Kidney (tissue), 14 donors: ENCODE data around the gene THBD. TPM values are rescaled to one million over a fixed set of nuclear protein-coding genes. Genes with fewer than 3 reads are reported as not detected.

Source experiments
- DNase-seq, 5 donors: peaks; one replicate each; pipeline ENCODE4 v3.0.0-alpha.2; 2013 to 2020
- FAIRE-seq: peaks from 2 replicates; lab custom pipeline; 2012; peaks lifted over from hg19 to GRCh38; lab: Jason Lieb, UNC
- H3K27ac ChIP-seq, 2 donors: one replicate each; pipeline ENCODE4 v1.7.0; 2013; ENCODE audit warnings: low read depth in 2 of 2, low read length in 2 of 2, inconsistent platforms in 1 of 2
- H3K27me3 ChIP-seq: one replicate; pipeline ENCODE4 v1.7.1; 2013; ENCODE audit warnings: low read length, inconsistent platforms; ENCODE audit not compliant: control insufficient read depth, insufficient read depth
- H3K36me3 ChIP-seq, 3 donors: one replicate each; pipeline versions ENCODE4 v1.7.0 to v1.7.1; 2013; ENCODE audit warnings: low read length in 3 of 3, control low read depth in 1 of 3, inconsistent platforms in 1 of 3; ENCODE audit not compliant: insufficient read depth in 3 of 3, control insufficient read depth in 2 of 3
- H3K4me1 ChIP-seq, 3 donors: one replicate each; pipeline versions ENCODE4 v1.7.0 to v1.7.1; 2013; ENCODE audit warnings: low read length in 3 of 3, inconsistent platforms in 1 of 3, low read depth in 1 of 3; ENCODE audit not compliant: control insufficient read depth in 2 of 3, insufficient read depth in 2 of 3
- H3K4me3 ChIP-seq, 3 donors: one replicate each; pipeline versions ENCODE4 v1.7.0 to v1.8.1; 2013; ENCODE audit warnings: low read length in 3 of 3, control low read depth in 1 of 3, inconsistent platforms in 1 of 3
- H3K9ac ChIP-seq, 3 donors: one replicate each; pipeline versions ENCODE4 v1.7.0 to v1.7.1; 2013; ENCODE audit warnings: low read length in 3 of 3, control low read depth in 1 of 3, inconsistent platforms in 1 of 3
- H3K9me3 ChIP-seq, 3 donors: one replicate each; pipeline versions ENCODE4 v1.7.0 to v1.7.1; 2013; ENCODE audit warnings: low read length in 3 of 3, control low read depth in 1 of 3, inconsistent platforms in 1 of 3; ENCODE audit not compliant: control insufficient read depth in 2 of 3, insufficient read depth in 1 of 3
- intact Hi-C: fragments of 100-400 bp; cut with DNase I; formaldehyde crosslinking; loops from one replicate; pipeline ENCODE4 v1.11.1; 2022
- polyA plus RNA-seq: library from polyadenylated mRNA; stranded (reverse); fragments of 350-450 nt; fragmentation: Illumina TruSeq; extraction: RNeasy Lipid Tissue Mini Kit (QIAGEN cat#74804); gene quantifications from one replicate; pipeline ENCODE4 v1.2.3, GENCODE V29; 2014; ENCODE audit warnings: low read depth, low replicate concordance; ENCODE audit not compliant: insufficient read depth
- total RNA-seq: library from RNA; stranded (reverse); fragmentation: NEBNext Ultra II Directional; extraction: Animal tissue kit (Norgen Biotek cat#: 25700); gene quantifications from one replicate; pipeline ENCODE4 v1.2.1, GENCODE V29; 2021
- TF ChIP-seq, protein P1 (sequence below): IDR thresholded peaks from 3 replicates; pipeline ENCODE4 v1.5.1; 2012; ENCODE audit warnings: mild to moderate bottlenecking, moderate library complexity, borderline replicate concordance; ENCODE audit not compliant: insufficient read depth; ENCODE audit errors: extremely low read depth
- donor health status: control.
- donor health status: control.
- donor health status: control.
- donor health status: control.
- donor health status: control.
- donor health status: DM: yes; HTN: yes; CAD: no.
- donor health status: Normal renal cell carcinoma (clear cell type).

THBD gene
- total and polyA plus RNA-seq, 2 donors from 2014 or later = 9.7 to 48.1 TPM

GRCh38 chr20:23065266-23066201, 16.1 kb upstream of the THBD start:
- no peaks in the 10 kb centered on the region for H3K9me3 ChIP-seq

DNA sequence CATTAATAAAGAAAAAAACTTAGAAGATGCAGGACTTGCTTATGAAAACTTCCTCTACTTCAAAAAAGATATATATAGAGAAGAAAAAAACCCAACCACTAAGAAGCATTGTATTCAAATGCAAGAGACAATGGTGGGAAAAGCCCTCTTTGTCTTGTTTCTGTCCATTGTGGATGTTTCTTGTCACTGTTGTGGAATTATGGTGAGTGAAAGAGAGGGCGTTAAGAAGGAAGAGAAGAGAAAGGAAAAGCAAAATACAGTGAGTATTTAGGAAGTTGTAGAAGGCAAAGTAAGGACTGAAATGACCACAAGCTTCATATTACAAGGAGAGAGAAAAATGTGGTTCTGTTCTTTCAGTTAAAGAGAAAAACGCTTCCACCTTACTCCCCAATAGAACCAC, 14.1 kb upstream of the THBD start:
- FAIRE-seq (no peak), DNase-seq (no peak)
- no peak overlapping the region for H3K9ac ChIP-seq
- no peak overlapping the region for H3K4me3 ChIP-seq
- no peaks in the 10 kb centered on the region for H3K27me3 ChIP-seq
- H3K36me3 ChIP-seq = no peaks in the 10 kb centered on the region
- H3K27ac ChIP-seq = no peak overlapping the region
- H3K4me1 ChIP-seq = peaks cover 0 to 4% (median 0%) of the 10 kb centered on the region in 3 donors
- intact Hi-C loops = no loop called here
- no peaks in the 10 kb centered on the region for H3K9me3 ChIP-seq
- TF ChIP-seq, protein P1, sequence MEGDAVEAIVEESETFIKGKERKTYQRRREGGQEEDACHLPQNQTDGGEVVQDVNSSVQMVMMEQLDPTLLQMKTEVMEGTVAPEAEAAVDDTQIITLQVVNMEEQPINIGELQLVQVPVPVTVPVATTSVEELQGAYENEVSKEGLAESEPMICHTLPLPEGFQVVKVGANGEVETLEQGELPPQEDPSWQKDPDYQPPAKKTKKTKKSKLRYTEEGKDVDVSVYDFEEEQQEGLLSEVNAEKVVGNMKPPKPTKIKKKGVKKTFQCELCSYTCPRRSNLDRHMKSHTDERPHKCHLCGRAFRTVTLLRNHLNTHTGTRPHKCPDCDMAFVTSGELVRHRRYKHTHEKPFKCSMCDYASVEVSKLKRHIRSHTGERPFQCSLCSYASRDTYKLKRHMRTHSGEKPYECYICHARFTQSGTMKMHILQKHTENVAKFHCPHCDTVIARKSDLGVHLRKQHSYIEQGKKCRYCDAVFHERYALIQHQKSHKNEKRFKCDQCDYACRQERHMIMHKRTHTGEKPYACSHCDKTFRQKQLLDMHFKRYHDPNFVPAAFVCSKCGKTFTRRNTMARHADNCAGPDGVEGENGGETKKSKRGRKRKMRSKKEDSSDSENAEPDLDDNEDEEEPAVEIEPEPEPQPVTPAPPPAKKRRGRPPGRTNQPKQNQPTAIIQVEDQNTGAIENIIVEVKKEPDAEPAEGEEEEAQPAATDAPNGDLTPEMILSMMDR = no peak

More at GRCh38 chr20:23065266-23066201, 16.1 kb upstream of the THBD start:
- DNase-seq (no peak), FAIRE-seq (no peak)
- Histone ChIP-seq H3K36me3 (no peaks in the 10 kb centered on the region), H3K4me1 (peaks cover 0 to 4% (median 0%) of the 10 kb centered on the region in 3 donors), H3K9ac (no peak overlapping the region), H3K27ac (no peak overlapping the region), H3K27me3 (no peaks in the 10 kb centered on the region), H3K4me3 (no peak overlapping the region)
- TF ChIP-seq, protein P1 = no peak
- intact Hi-C loops = no loop called here

DNA sequence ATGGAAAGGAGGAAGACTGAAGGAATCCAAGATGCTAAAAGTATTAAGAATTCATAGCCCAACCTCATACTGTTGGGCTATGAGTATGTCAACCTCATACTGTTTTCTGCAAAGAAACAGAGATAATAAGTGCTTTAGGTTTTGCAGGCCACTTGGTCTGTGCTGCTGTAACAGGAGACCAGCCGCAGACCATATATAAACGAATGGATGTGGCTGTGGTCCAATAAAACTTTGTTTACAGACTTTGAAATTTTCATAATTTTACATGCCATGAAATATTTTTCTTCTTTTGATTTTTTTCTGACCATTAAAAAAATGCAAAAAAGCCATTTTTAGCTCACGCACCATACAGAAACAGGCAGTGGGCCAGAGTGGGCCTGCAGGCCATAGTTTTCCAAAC, 13.7 kb upstream of the THBD start:
- Histone ChIP-seq H3K36me3 (no peaks in the 10 kb centered on the region), H3K9ac (no peak overlapping the region), H3K4me1 (peaks cover 0 to 4% (median 0%) of the 10 kb centered on the region in 3 donors), H3K9me3 (no peaks in the 10 kb centered on the region), H3K4me3 (no peak overlapping the region), H3K27me3 (no peaks in the 10 kb centered on the region), H3K27ac (no peak overlapping the region)
- intact Hi-C loops = no loop called here
- no peak for DNase-seq
- no peak for FAIRE-seq
- TF ChIP-seq, protein P1 = no peak
